PFSK-1 (cell line): ENCODE data around the gene RBM47.

Source experiments
- FOXP2 ChIP-seq: optimal IDR thresholded peaks from 2 replicates; pipeline ENCODE3; 2011; ENCODE audit warnings: borderline replicate concordance, control low read depth, inconsistent platforms; ENCODE audit not compliant: insufficient read depth; ENCODE audit errors: extremely low read length, extremely low read depth
- POLR2AphosphoS5 ChIP-seq: IDR thresholded peaks from 2 replicates; pipeline ENCODE4 v1.6.1; 2012; ENCODE audit warnings: low read depth, mild to moderate bottlenecking, control low read depth, low read length, moderate library complexity
- SIN3A ChIP-seq: IDR thresholded peaks from 2 replicates; pipeline ENCODE4 v1.6.1; 2012; ENCODE audit warnings: mild to moderate bottlenecking, low read length, moderate library complexity, borderline replicate concordance; ENCODE audit not compliant: insufficient read depth
- TAF1 ChIP-seq: IDR thresholded peaks from 2 replicates; pipeline ENCODE4 v1.6.1; 2012; ENCODE audit warnings: low read length, control low read depth, borderline replicate concordance; ENCODE audit not compliant: insufficient read depth
- TF ChIP-seq, protein P1 (sequence below), 2 experiments: IDR thresholded peaks; 2 replicates each; pipeline versions ENCODE4 v1.6.1 to v1.8.0; 2011 to 2012; ENCODE audit warnings: low read depth in 2 of 2, low read length in 2 of 2, control low read depth in 1 of 2, inconsistent platforms in 1 of 2, mild to moderate bottlenecking in 1 of 2, moderate library complexity in 1 of 2; ENCODE audit not compliant: insufficient read depth in 1 of 2

Gene RBM47

GRCh38 chr4:40437741-40438383 lies 191.8 kb downstream of the RBM47 start:
- no peak for TF ChIP-seq POLR2AphosphoS5
- TF ChIP-seq SIN3A: no peak

DNA sequence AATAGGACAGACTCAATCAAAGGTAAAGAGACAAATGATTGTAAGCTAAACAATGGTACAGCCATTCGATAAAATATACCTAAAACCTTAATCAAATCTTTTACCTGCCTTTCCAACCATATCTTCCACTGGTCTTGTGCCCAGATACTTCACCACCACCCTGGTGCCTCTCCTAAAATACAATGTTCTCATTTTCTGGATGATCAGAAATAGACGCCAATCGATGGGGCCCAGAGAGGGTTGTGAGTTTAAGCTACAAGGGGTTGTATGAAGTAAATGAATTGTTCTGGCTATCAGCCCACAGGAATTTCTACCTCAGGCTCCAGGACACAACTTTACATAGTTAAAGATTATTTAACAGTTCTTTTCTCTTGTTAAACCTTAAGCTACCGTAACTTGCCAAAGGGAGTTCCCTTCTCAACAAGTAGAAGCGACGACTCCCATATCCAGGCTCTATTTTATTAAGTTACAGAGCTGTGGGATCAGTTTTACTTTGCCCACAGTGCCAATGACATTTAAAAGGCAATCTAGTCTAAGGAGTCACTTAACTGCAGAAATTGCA lies 195.5 kb downstream of the RBM47 start:
- no peak for TF ChIP-seq TAF1
- no peak for TF ChIP-seq SIN3A
- no peak for TF ChIP-seq FOXP2
- TF ChIP-seq POLR2AphosphoS5: no peak

- no peak for TF ChIP-seq SIN3A
- TF ChIP-seq TAF1: no peak
- TF ChIP-seq, protein P1, sequence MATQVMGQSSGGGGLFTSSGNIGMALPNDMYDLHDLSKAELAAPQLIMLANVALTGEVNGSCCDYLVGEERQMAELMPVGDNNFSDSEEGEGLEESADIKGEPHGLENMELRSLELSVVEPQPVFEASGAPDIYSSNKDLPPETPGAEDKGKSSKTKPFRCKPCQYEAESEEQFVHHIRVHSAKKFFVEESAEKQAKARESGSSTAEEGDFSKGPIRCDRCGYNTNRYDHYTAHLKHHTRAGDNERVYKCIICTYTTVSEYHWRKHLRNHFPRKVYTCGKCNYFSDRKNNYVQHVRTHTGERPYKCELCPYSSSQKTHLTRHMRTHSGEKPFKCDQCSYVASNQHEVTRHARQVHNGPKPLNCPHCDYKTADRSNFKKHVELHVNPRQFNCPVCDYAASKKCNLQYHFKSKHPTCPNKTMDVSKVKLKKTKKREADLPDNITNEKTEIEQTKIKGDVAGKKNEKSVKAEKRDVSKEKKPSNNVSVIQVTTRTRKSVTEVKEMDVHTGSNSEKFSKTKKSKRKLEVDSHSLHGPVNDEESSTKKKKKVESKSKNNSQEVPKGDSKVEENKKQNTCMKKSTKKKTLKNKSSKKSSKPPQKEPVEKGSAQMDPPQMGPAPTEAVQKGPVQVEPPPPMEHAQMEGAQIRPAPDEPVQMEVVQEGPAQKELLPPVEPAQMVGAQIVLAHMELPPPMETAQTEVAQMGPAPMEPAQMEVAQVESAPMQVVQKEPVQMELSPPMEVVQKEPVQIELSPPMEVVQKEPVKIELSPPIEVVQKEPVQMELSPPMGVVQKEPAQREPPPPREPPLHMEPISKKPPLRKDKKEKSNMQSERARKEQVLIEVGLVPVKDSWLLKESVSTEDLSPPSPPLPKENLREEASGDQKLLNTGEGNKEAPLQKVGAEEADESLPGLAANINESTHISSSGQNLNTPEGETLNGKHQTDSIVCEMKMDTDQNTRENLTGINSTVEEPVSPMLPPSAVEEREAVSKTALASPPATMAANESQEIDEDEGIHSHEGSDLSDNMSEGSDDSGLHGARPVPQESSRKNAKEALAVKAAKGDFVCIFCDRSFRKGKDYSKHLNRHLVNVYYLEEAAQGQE (IDR thresholded peaks at IDR 0.05; ENCODE audit: insufficient read depth in 1 of 2, low read depth in 2 of 2, low read length in 2 of 2): no peak
- TF ChIP-seq POLR2AphosphoS5: no peak
- no peak for TF ChIP-seq FOXP2
Measured at GRCh38 chr4:40432504-40432903, 197.2 kb downstream of the RBM47 start.

GRCh38 chr4:40427128-40427527 lies 202.5 kb downstream of the RBM47 start:
- TF ChIP-seq POLR2AphosphoS5 (no peak), FOXP2 (no peak), TAF1 (no peak), SIN3A (no peak)
- TF ChIP-seq, protein P1 (IDR thresholded peaks at IDR 0.05; ENCODE audit: insufficient read depth in 1 of 2, low read depth in 2 of 2, low read length in 2 of 2): no peak

GRCh38 chr4:40425799-40426574 lies 203.7 kb downstream of the RBM47 start:
- TF ChIP-seq FOXP2 (no peak), SIN3A (no peak), POLR2AphosphoS5 (no peak), TAF1 (no peak)
- TF ChIP-seq, protein P1 (IDR thresholded peaks at IDR 0.05; ENCODE audit: insufficient read depth in 1 of 2, low read depth in 2 of 2, low read length in 2 of 2): no peak

GRCh38 chr4:40423735-40424134 lies 205.9 kb downstream of the RBM47 start:
- TF ChIP-seq SIN3A (no peak), POLR2AphosphoS5 (no peak), FOXP2 (no peak), TAF1 (no peak)
- TF ChIP-seq, protein P1 (IDR thresholded peaks at IDR 0.05; ENCODE audit: insufficient read depth in 1 of 2, low read depth in 2 of 2, low read length in 2 of 2): no peak
